OCI-LY3 (cell line): ENCODE measurements around the gene MKNK2.

Source experiments
- EZH2phosphoT487 ChIP-seq: fragments of 200-600 bp; shearing (Covaris generic); IDR thresholded peaks from 2 replicates; pipeline ENCODE4 v1.6.1; 2018; ENCODE audit warnings: antibody characterized with exemption, mixed run types, low read depth
- TF ChIP-seq, protein P1 (sequence below): fragments of 200-600, 300-600 bp; sonication (generic); IDR thresholded peaks from 2 replicates; pipeline ENCODE4 v1.5.1; 2014; ENCODE audit warnings: antibody characterized with exemption, low read length, low read depth

DNA sequence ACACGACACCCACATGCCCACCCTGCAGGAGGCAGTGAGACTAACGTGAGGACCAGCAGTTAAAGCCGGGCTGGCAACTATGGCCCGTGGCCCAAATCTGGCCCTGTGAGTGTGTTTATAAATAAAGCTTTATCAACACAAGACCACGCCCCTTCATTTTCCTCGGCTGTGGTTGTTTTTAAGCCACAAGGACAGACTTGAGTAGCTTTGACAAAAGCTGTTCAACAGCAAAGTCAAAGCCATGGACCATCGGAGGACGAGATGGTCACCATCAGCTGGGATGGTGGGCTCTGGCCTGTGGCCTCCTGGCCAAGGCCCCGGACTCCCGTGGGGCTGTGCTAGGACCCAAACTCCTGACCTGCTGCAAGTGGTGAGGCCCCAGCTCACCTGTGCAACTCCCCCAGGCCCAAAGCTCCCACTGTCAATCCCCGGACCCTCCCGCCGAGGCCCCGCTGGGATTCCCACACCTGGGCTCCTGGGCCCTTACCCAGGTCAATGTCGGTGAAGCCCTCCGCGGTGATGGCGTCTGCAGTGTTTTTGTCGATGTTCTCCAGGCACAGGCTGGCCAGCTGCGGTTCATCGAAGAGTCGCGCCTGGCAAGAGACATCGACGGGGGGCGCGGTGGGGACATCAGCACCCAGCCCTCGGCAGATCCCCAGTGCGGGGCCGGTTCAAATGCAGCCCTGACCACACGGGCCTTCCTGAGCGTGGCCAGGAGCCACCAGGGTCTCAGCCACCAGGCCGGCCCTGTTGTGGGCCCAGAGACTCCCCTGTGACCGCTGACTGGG lies 60.6 kb downstream of the MKNK2 start:
- TF ChIP-seq, protein P1, sequence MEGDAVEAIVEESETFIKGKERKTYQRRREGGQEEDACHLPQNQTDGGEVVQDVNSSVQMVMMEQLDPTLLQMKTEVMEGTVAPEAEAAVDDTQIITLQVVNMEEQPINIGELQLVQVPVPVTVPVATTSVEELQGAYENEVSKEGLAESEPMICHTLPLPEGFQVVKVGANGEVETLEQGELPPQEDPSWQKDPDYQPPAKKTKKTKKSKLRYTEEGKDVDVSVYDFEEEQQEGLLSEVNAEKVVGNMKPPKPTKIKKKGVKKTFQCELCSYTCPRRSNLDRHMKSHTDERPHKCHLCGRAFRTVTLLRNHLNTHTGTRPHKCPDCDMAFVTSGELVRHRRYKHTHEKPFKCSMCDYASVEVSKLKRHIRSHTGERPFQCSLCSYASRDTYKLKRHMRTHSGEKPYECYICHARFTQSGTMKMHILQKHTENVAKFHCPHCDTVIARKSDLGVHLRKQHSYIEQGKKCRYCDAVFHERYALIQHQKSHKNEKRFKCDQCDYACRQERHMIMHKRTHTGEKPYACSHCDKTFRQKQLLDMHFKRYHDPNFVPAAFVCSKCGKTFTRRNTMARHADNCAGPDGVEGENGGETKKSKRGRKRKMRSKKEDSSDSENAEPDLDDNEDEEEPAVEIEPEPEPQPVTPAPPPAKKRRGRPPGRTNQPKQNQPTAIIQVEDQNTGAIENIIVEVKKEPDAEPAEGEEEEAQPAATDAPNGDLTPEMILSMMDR, result no peak
- no peak for TF ChIP-seq EZH2phosphoT487
